Activated naive CD8-positive, alpha-beta T cell treated with anti-CD3 and anti-CD28 coated beads, Interleukin-2, amount 50 U/mL, for 24 hours (primary cell): ENCODE measurements around the gene RPS3A.

Source experiments
- ATAC-seq: fragments of 150-1000 bp; cut with Tn5 transposase; one replicate; pipeline ENCODE4 v1.10.0; 2021
- DNase-seq: peaks from one replicate; pipeline ENCODE4 v3.0.0; 2021
- H3K27ac Mint-ChIP-seq: one replicate; pipeline ENCODE4 v1.8.0; 2021; ENCODE audit warnings: mild to moderate bottlenecking, mixed read lengths
- H3K27me3 Mint-ChIP-seq: one replicate; pipeline ENCODE4 v1.8.0; 2021; ENCODE audit warnings: mixed read lengths
- H3K36me3 Mint-ChIP-seq: one replicate; pipeline ENCODE4 v1.8.0; 2021; ENCODE audit warnings: low read depth, mixed read lengths
- H3K4me1 Mint-ChIP-seq: one replicate; pipeline ENCODE4 v1.8.0; 2021; ENCODE audit warnings: mixed read lengths
- H3K4me3 Mint-ChIP-seq: one replicate; pipeline ENCODE4 v1.8.0; 2021; ENCODE audit warnings: mild to moderate bottlenecking, moderate library complexity, mixed read lengths
- H3K9me3 Mint-ChIP-seq: one replicate; pipeline ENCODE4 v1.8.0; 2021; ENCODE audit warnings: mixed read lengths

RPS3A gene

GRCh38 chr4:151143162-151143561 is 43.7 kb downstream of the RPS3A start:
- no peak for DNase-seq
- no peaks in the 10 kb centered on the region for H3K27me3 Mint-ChIP-seq
- H3K36me3 Mint-ChIP-seq = no peaks in the 10 kb centered on the region
- no peak overlapping the region for H3K27ac Mint-ChIP-seq
- no peak for ATAC-seq
- no peak overlapping the region for H3K4me3 Mint-ChIP-seq
- H3K4me1 Mint-ChIP-seq = no peaks in the 10 kb centered on the region
- H3K9me3 Mint-ChIP-seq = no peaks in the 10 kb centered on the region

- Mint-ChIP-seq H3K27ac (no peak overlapping the region), H3K4me3 (no peak overlapping the region), H3K4me1 (no peaks in the 10 kb centered on the region)
Measured at GRCh38 chr4:151143811-151144210, 44.4 kb downstream of the RPS3A start.

GRCh38 chr4:151144329-151145072 is 45.1 kb downstream of the RPS3A start:
- Mint-ChIP-seq H3K4me3 (no peak overlapping the region), H3K27ac (no peak overlapping the region), H3K4me1 (no peaks in the 10 kb centered on the region), H3K36me3 (no peaks in the 10 kb centered on the region), H3K9me3 (no peaks in the 10 kb centered on the region), H3K27me3 (no peaks in the 10 kb centered on the region)
- DNase-seq (no peak), ATAC-seq (no peak)

More at GRCh38 chr4:151143811-151144210, 44.4 kb downstream of the RPS3A start:
- no peak for ATAC-seq
- Mint-ChIP-seq H3K36me3 (no peaks in the 10 kb centered on the region), H3K27me3 (no peaks in the 10 kb centered on the region), H3K9me3 (no peaks in the 10 kb centered on the region)
- DNase-seq = no peak

GRCh38 chr4:151147000-151147399 is 47.6 kb downstream of the RPS3A start:
- ATAC-seq = no peak
- Mint-ChIP-seq H3K36me3 (no peaks in the 10 kb centered on the region), H3K4me3 (no peak overlapping the region), H3K4me1 (no peaks in the 10 kb centered on the region), H3K9me3 (no peaks in the 10 kb centered on the region), H3K27ac (no peak overlapping the region), H3K27me3 (peaks cover 4% of the 10 kb centered on the region)
- DNase-seq = no peak

GRCh38 chr4:151148261-151148660 is 48.8 kb downstream of the RPS3A start:
- peaks cover 4% of the 10 kb centered on the region for H3K27me3 Mint-ChIP-seq
- no peaks in the 10 kb centered on the region for H3K36me3 Mint-ChIP-seq
- ATAC-seq = no peak
- no peak for DNase-seq
- H3K4me3 Mint-ChIP-seq = no peak overlapping the region
- H3K27ac Mint-ChIP-seq = no peak overlapping the region
- no peaks in the 10 kb centered on the region for H3K9me3 Mint-ChIP-seq
- H3K4me1 Mint-ChIP-seq = no peaks in the 10 kb centered on the region

GRCh38 chr4:151150821-151151580 is 51.6 kb downstream of the RPS3A start:
- no peak overlapping the region for H3K4me3 Mint-ChIP-seq
- H3K27ac Mint-ChIP-seq = no peak overlapping the region
- ATAC-seq (no peak), DNase-seq (no peak)
- peaks cover 11% of the 10 kb centered on the region for H3K27me3 Mint-ChIP-seq
- no peaks in the 10 kb centered on the region for H3K4me1 Mint-ChIP-seq
- no peaks in the 10 kb centered on the region for H3K9me3 Mint-ChIP-seq
- H3K36me3 Mint-ChIP-seq = no peaks in the 10 kb centered on the region

- DNase-seq (no peak), ATAC-seq (no peak)
- Mint-ChIP-seq H3K9me3 (no peaks in the 10 kb centered on the region), H3K4me1 (no peaks in the 10 kb centered on the region), H3K4me3 (no peak overlapping the region), H3K27me3 (peaks cover 14% of the 10 kb centered on the region), H3K36me3 (no peaks in the 10 kb centered on the region), H3K27ac (no peak overlapping the region)
Measured at GRCh38 chr4:151152028-151152427, 52.6 kb downstream of the RPS3A start.

- ATAC-seq (no peak), DNase-seq (no peak)
- Mint-ChIP-seq H3K4me3 (no peak overlapping the region), H3K36me3 (no peaks in the 10 kb centered on the region), H3K27ac (no peak overlapping the region), H3K4me1 (no peaks in the 10 kb centered on the region), H3K27me3 (peaks cover 16% of the 10 kb centered on the region), H3K9me3 (no peaks in the 10 kb centered on the region)
Measured at GRCh38 chr4:151153585-151153984, 54.2 kb downstream of the RPS3A start.
